IMR-90 (cell line): ENCODE measurements around the gene MRPS31. TPM values are rescaled to one million over a fixed set of nuclear protein-coding genes. Genes with fewer than 3 reads are reported as not detected.

Experiments used
- ATAC-seq: fragments of 200-7000 bp; cut with Tn5 transposase; 2 replicates; pipeline ENCODE4 v1.9.1; 2020; ENCODE audit warnings: low read depth, mild to moderate bottlenecking, moderate library complexity
- BruUV-seq: library from RNA; stranded (reverse); fragments of 400-500 nt; replicated peaks from 2 replicates; lab custom pipeline; 2021; lab: Mats Ljungman, UMichigan
- CTCF ChIA-PET: fragments of 300-600 bp; formaldehyde crosslinking; extraction: SDS; loops from one replicate; lab custom pipeline; 2021; ENCODE audit warnings: antibody characterized with exemption; lab: Yijun Ruan, JAX
- POLR2A ChIA-PET: fragments of 300-600 bp; sonication (Branson Sonifier 250); formaldehyde crosslinking; loops from one replicate; lab custom pipeline; 2022; ENCODE audit warnings: antibody characterized with exemption; ENCODE audit not compliant: unreplicated experiment; lab: Charles Lee
- DNase-seq: peaks from one replicate; pipeline ENCODE4 v3.0.0; 2013
- H2AFZ ChIP-seq: replicated peaks from 2 replicates; pipeline ENCODE3; 2013; ENCODE audit warnings: low read length, mild to moderate bottlenecking; ENCODE audit not compliant: poor library complexity
- H2AK5ac ChIP-seq: 2 replicates; pipeline ENCODE4 v1.6.1; 2013; ENCODE audit warnings: low read depth, low read length, inconsistent platforms
- H2AK9ac ChIP-seq: replicated peaks from 2 replicates; pipeline ENCODE3; 2013; ENCODE audit warnings: mild to moderate bottlenecking, low read depth, low read length, moderate library complexity; ENCODE audit not compliant: poor library complexity
- H2BK120ac ChIP-seq: 2 replicates; pipeline ENCODE4 v1.6.1; 2013; ENCODE audit warnings: low read depth, low read length, inconsistent platforms
- H2BK15ac ChIP-seq: 3 replicates; pipeline ENCODE4 v1.6.1; 2013; ENCODE audit warnings: low read depth, low read length, inconsistent platforms
- H2BK20ac ChIP-seq: 2 replicates; pipeline ENCODE4 v1.6.1; 2013; ENCODE audit warnings: low read depth, mild to moderate bottlenecking, inconsistent platforms, low read length, moderate library complexity
- H2BK5ac ChIP-seq: 2 replicates; pipeline ENCODE4 v1.6.1; 2013; ENCODE audit warnings: mild to moderate bottlenecking, low read depth, low read length, inconsistent platforms; ENCODE audit not compliant: poor library complexity, severe bottlenecking
- H3K14ac ChIP-seq: replicated peaks from 2 replicates; pipeline ENCODE4 v1.6.1; 2013; ENCODE audit warnings: low read depth, low read length, inconsistent platforms
- H3K18ac ChIP-seq: 2 replicates; pipeline ENCODE4 v1.6.1; 2013; ENCODE audit warnings: low read depth, low read length, control low read depth
- H3K23ac ChIP-seq: 2 replicates; pipeline ENCODE4 v1.6.1; 2013; ENCODE audit warnings: low read depth, low read length, inconsistent platforms
- H3K27ac ChIP-seq: 2 replicates; pipeline ENCODE4 v1.5.1; 2013; ENCODE audit warnings: mild to moderate bottlenecking, control low read depth, low read length; ENCODE audit not compliant: insufficient read depth
- H3K27me3 ChIP-seq: 2 replicates; pipeline ENCODE4 v1.6.1; 2013; ENCODE audit warnings: low read length; ENCODE audit not compliant: control insufficient read depth, insufficient read depth
- H3K36me3 ChIP-seq: 2 replicates; pipeline ENCODE4 v1.6.1; 2013; ENCODE audit warnings: low read length, mixed read lengths; ENCODE audit not compliant: control insufficient read depth, insufficient read depth
- H3K4ac ChIP-seq: 2 replicates; pipeline ENCODE4 v1.6.1; 2013; ENCODE audit warnings: low read depth, low read length, inconsistent platforms
- H3K4me1 ChIP-seq: 2 replicates; pipeline ENCODE4 v1.6.1; 2013; ENCODE audit warnings: low read length, mixed read lengths; ENCODE audit not compliant: control insufficient read depth, insufficient read depth
- H3K4me2 ChIP-seq: 2 replicates; pipeline ENCODE4 v1.6.1; 2013; ENCODE audit warnings: low read depth, mild to moderate bottlenecking, control low read depth, low read length, moderate library complexity
- H3K4me3 ChIP-seq: 2 replicates; pipeline ENCODE4 v1.5.1; 2013; ENCODE audit warnings: low read depth, mild to moderate bottlenecking, control low read depth, low read length, moderate library complexity; ENCODE audit not compliant: insufficient read depth
- H3K56ac ChIP-seq: 2 replicates; pipeline ENCODE4 v1.6.1; 2013; ENCODE audit warnings: low read length, inconsistent platforms; ENCODE audit not compliant: insufficient read depth; ENCODE audit errors: extremely low read depth
- H3K79me1 ChIP-seq, 2 experiments: 2 replicates each; pipeline ENCODE4 v1.6.1; 2013; ENCODE audit warnings: low read length in 2 of 2, inconsistent platforms in 1 of 2, low read depth in 1 of 2
- H3K9ac ChIP-seq: 2 replicates; pipeline ENCODE4 v1.6.1; 2013; ENCODE audit warnings: low read depth, low read length, control low read depth
- H3K9me1 ChIP-seq: 2 replicates; pipeline ENCODE4 v1.6.1; 2013; ENCODE audit warnings: low read length, inconsistent platforms; ENCODE audit not compliant: insufficient read depth
- H3K9me3 ChIP-seq: 2 replicates; pipeline ENCODE4 v1.6.1; 2013; ENCODE audit warnings: low read length; ENCODE audit not compliant: control insufficient read depth, insufficient read depth
- H4K20me1 ChIP-seq: 2 replicates; pipeline ENCODE4 v1.6.1; 2013; ENCODE audit warnings: low read length, inconsistent platforms; ENCODE audit not compliant: insufficient read depth
- H4K5ac ChIP-seq: 2 replicates; pipeline ENCODE4 v1.6.1; 2013; ENCODE audit warnings: mild to moderate bottlenecking, low read depth, low read length, control low read depth
- H4K8ac ChIP-seq, 2 experiments: 2 replicates each; pipeline ENCODE4 v1.6.1; 2013; ENCODE audit warnings: low read depth in 2 of 2, low read length in 2 of 2, control low read depth in 1 of 2, inconsistent platforms in 1 of 2
- H4K91ac ChIP-seq: 2 replicates; pipeline ENCODE4 v1.6.1; 2013; ENCODE audit warnings: low read depth, low read length, inconsistent platforms; ENCODE audit not compliant: insufficient read depth
- BHLHE40 ChIP-seq: fragments of 150-350 bp; IDR thresholded peaks from 2 replicates; pipeline ENCODE4 v1.6.1; 2016; ENCODE audit warnings: mild to moderate bottlenecking, low read depth, low read length
- MXI1 ChIP-seq: IDR thresholded peaks from 2 replicates; pipeline ENCODE4 v1.6.1; 2012; ENCODE audit warnings: low read depth, mild to moderate bottlenecking, low read length, moderate library complexity, borderline replicate concordance
- NFE2L2 ChIP-seq: fragments of 150-350 bp; IDR thresholded peaks from 2 replicates; pipeline ENCODE4 v1.6.1; 2016; ENCODE audit warnings: low read depth, mild to moderate bottlenecking, low read length
- RCOR1 ChIP-seq: IDR thresholded peaks from 2 replicates; pipeline ENCODE4 v1.6.1; 2012; ENCODE audit warnings: mild to moderate bottlenecking, low read length, improper control_type of control experiment; ENCODE audit not compliant: insufficient replicate concordance
- RFX5 ChIP-seq: IDR thresholded peaks from 2 replicates; pipeline ENCODE4 v1.8.0; 2012; ENCODE audit warnings: low read depth, mild to moderate bottlenecking, low read length, moderate library complexity
- WGBS, 2 experiments: methylation state at CpG; one replicate each; pipeline versions ENCODE4 v1.1.5 to v1.1.7; 2013; ENCODE audit warnings: missing lambda C conversion rate in 2 of 2; ENCODE audit not compliant: insufficient read length in 1 of 2; ENCODE audit errors: extremely low coverage in 2 of 2; 5-methylcytosine and 5-hydroxymethylcytosine counted together
- dilution Hi-C: fragments of 300-500 bp; cut with HindIII; formaldehyde crosslinking; loops from one replicate; pipeline ENCODE4 v1.14.3; 2018; ENCODE audit warnings: low sequenced_read_pairs; ENCODE audit not compliant: unreplicated experiment
- in situ Hi-C: fragments of 300-500 bp; cut with MboI; formaldehyde crosslinking; loops from 3 replicates; pipeline ENCODE4 v1.14.3; 2019; ENCODE audit warnings: low sequenced_read_pairs, inconsistent platforms, mixed read lengths
- intact Hi-C: fragments of 100-400 bp; cut with micrococcal nuclease; formaldehyde crosslinking; loops from 2 replicates; pipeline ENCODE4 v1.10.0; 2022
- polyA plus RNA-seq, 3 experiments: library from polyadenylated mRNA; depleted of rRNA; stranded (reverse); fragments of >200 nt; gene quantifications; 2 replicates each; pipeline ENCODE4 v1.2.3, GENCODE V29; 2012; ENCODE audit warnings: low replicate concordance in 1 of 3
- total RNA-seq: library from RNA; depleted of rRNA; stranded (reverse); fragments of >200 nt; gene quantifications from 2 replicates; pipeline ENCODE4 v1.2.3, GENCODE V29; 2012
- TF ChIP-seq, protein P1 (sequence below): fragments of 150-350 bp; IDR thresholded peaks from 2 replicates; pipeline ENCODE4 v1.6.1; 2017; ENCODE audit warnings: mild to moderate bottlenecking, antibody characterized with exemption, low read length, low read depth
- TF ChIP-seq, protein P2 (sequence below): conservative IDR thresholded peaks from 2 replicates; pipeline ENCODE4 v1.5.1; 2012; ENCODE audit warnings: mild to moderate bottlenecking, low read depth, low read length, improper control_type of control experiment

Gene MRPS31
- total and polyA plus RNA-seq, 2 of the 4 experiments (the other 2 are of a cell fraction): 9.3 to 14.8 TPM

DNA sequence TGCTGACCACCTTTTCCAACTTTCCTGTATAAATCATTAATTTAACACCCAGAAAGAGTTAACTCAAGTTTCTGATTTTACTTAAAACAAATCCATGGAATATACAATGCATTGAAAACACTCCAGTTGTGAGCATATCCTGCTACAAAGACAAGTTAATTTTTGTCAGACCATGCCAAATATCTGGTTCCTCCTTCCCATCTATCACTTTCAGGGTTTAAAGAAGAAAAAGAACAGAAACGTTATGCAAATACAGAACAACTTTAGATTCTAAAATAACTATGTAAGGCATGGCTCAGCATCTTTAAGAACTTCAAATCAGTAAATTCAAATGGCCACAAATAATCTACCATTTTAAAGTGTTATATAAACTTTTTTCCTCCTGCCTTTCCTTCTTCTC is 14.9 kb downstream of the MRPS31 start:
- Histone ChIP-seq H3K56ac (no peak overlapping the region), H4K8ac (no peak overlapping the region), H2AFZ (no peak overlapping the region), H3K9ac (no peak overlapping the region), H3K4me2 (no peak overlapping the region), H4K5ac (no peak overlapping the region), H3K4me1 (no peaks in the 10 kb centered on the region), H2AK5ac (no peak overlapping the region), H3K36me3 (peaks cover 16% of the 10 kb centered on the region), H3K9me1 (no peaks in the 10 kb centered on the region), H3K27me3 (no peaks in the 10 kb centered on the region), H2BK5ac (no peak overlapping the region), H3K79me1 (no peaks in the 10 kb centered on the region; a peak in 1 of 4 replicates), H2BK15ac (no peak overlapping the region), H3K23ac (no peak overlapping the region), H4K91ac (no peak overlapping the region), H3K9me3 (no peaks in the 10 kb centered on the region), H2BK120ac (no peak overlapping the region), H2BK20ac (no peak overlapping the region), H2AK9ac (no peak overlapping the region), H3K4me3 (no peak overlapping the region), H3K18ac (no peak overlapping the region), H3K4ac (no peak overlapping the region), H3K14ac (no peak overlapping the region), H3K27ac (no peak overlapping the region), H4K20me1 (no peaks in the 10 kb centered on the region)
- TF ChIP-seq NFE2L2 (no peak), MXI1 (no peak), RFX5 (no peak), RCOR1 (no peak), BHLHE40 (no peak)
- TF ChIP-seq, protein P1, sequence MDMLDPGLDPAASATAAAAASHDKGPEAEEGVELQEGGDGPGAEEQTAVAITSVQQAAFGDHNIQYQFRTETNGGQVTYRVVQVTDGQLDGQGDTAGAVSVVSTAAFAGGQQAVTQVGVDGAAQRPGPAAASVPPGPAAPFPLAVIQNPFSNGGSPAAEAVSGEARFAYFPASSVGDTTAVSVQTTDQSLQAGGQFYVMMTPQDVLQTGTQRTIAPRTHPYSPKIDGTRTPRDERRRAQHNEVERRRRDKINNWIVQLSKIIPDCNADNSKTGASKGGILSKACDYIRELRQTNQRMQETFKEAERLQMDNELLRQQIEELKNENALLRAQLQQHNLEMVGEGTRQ: no peak
- TF ChIP-seq, protein P2, sequence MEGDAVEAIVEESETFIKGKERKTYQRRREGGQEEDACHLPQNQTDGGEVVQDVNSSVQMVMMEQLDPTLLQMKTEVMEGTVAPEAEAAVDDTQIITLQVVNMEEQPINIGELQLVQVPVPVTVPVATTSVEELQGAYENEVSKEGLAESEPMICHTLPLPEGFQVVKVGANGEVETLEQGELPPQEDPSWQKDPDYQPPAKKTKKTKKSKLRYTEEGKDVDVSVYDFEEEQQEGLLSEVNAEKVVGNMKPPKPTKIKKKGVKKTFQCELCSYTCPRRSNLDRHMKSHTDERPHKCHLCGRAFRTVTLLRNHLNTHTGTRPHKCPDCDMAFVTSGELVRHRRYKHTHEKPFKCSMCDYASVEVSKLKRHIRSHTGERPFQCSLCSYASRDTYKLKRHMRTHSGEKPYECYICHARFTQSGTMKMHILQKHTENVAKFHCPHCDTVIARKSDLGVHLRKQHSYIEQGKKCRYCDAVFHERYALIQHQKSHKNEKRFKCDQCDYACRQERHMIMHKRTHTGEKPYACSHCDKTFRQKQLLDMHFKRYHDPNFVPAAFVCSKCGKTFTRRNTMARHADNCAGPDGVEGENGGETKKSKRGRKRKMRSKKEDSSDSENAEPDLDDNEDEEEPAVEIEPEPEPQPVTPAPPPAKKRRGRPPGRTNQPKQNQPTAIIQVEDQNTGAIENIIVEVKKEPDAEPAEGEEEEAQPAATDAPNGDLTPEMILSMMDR: no peak
- in situ Hi-C loops (no loop called here), intact Hi-C loops (no loop called here), dilution Hi-C loops (no loop called here)
- ChIA-PET POLR2A (no interaction called here), CTCF (no interaction called here)
- ATAC-seq (no peak), DNase-seq (no peak)
- no TSS peak for BruUV-seq
- WGBS, 2 experiments: no CpG with 5 or more reads among the region's 1 CpG
